Panc1 (cell line): Measurements from ENCODE around the gene ZNF521.

ENCODE experiments used
- CTCF ChIP-seq: fragments of 450-650 bp; IDR thresholded peaks from 2 replicates; pipeline ENCODE4 v1.5.1; 2017; ENCODE audit warnings: mild to moderate bottlenecking
- POLR2AphosphoS5 ChIP-seq: IDR thresholded peaks from 2 replicates; pipeline ENCODE4 v1.6.1; 2012; ENCODE audit warnings: mild to moderate bottlenecking, low read depth, low read length, moderate library complexity
- SIN3A ChIP-seq: IDR thresholded peaks from 2 replicates; pipeline ENCODE4 v1.6.1; 2012; ENCODE audit warnings: low read depth, mild to moderate bottlenecking, low read length, moderate library complexity, borderline replicate concordance; ENCODE audit not compliant: insufficient read depth
- TCF7L2 ChIP-seq: IDR thresholded peaks from 2 replicates; pipeline ENCODE4 v1.6.1; 2011; ENCODE audit warnings: mild to moderate bottlenecking, low read depth, low read length, inconsistent platforms

GRCh38 chr18:25291150-25291549 is 60.8 kb downstream of the ZNF521 start:
- TF ChIP-seq CTCF (no peak), POLR2AphosphoS5 (no peak), SIN3A (no peak), TCF7L2 (no peak)
